SK-N-SH (cell line): ENCODE measurements around the gene CCSER1.

ENCODE experiments used
- CHD2 ChIP-seq: fragments of 150-350 bp; IDR thresholded peaks from 2 replicates; pipeline ENCODE4 v1.6.1; 2018; ENCODE audit warnings: low read length; ENCODE audit not compliant: partially characterized antibody
- CTCF ChIP-seq: fragments of 200-600 bp; sonication (generic); IDR thresholded peaks from 2 replicates; pipeline ENCODE4 v1.6.1; 2017; ENCODE audit warnings: antibody characterized with exemption, mild to moderate bottlenecking, moderate library complexity
- EP300 ChIP-seq, 2 experiments: IDR thresholded peaks; 2 replicates each; pipeline versions ENCODE4 v1.4.0 to v1.6.1; 2012; ENCODE audit warnings: borderline replicate concordance in 1 of 2, low read depth in 1 of 2, low read length in 1 of 2
- POLR2AphosphoS5 ChIP-seq: IDR thresholded peaks from 2 replicates; pipeline ENCODE4 v1.6.1; 2012; ENCODE audit warnings: low read depth, low read length
- RFX5 ChIP-seq: IDR thresholded peaks from 2 replicates; pipeline ENCODE4 v1.6.1; 2012; ENCODE audit warnings: mild to moderate bottlenecking, improper control_type of control experiment, low read length
- TCF12 ChIP-seq: IDR thresholded peaks from 2 replicates; pipeline ENCODE4 v1.4.0; 2012

- no peak for TF ChIP-seq CTCF
- no peak for TF ChIP-seq TCF12
- TF ChIP-seq CHD2, result no peak
- TF ChIP-seq RFX5, result no peak
- no peak for TF ChIP-seq EP300 (IDR thresholded peaks at IDR 0.05; ENCODE audit: borderline replicate concordance in 1 of 2, low read depth in 1 of 2, low read length in 1 of 2)
- TF ChIP-seq POLR2AphosphoS5, result no peak
These were observed 287.9 kb downstream of the CCSER1 start for GRCh38 chr4:90415116-90415515.
